Measurements from ENCODE around the gene PWP1.
A peak's percentile ranks its signal among the peaks of the same experiment; 100 is the strongest.

Gene PWP1

DNA sequence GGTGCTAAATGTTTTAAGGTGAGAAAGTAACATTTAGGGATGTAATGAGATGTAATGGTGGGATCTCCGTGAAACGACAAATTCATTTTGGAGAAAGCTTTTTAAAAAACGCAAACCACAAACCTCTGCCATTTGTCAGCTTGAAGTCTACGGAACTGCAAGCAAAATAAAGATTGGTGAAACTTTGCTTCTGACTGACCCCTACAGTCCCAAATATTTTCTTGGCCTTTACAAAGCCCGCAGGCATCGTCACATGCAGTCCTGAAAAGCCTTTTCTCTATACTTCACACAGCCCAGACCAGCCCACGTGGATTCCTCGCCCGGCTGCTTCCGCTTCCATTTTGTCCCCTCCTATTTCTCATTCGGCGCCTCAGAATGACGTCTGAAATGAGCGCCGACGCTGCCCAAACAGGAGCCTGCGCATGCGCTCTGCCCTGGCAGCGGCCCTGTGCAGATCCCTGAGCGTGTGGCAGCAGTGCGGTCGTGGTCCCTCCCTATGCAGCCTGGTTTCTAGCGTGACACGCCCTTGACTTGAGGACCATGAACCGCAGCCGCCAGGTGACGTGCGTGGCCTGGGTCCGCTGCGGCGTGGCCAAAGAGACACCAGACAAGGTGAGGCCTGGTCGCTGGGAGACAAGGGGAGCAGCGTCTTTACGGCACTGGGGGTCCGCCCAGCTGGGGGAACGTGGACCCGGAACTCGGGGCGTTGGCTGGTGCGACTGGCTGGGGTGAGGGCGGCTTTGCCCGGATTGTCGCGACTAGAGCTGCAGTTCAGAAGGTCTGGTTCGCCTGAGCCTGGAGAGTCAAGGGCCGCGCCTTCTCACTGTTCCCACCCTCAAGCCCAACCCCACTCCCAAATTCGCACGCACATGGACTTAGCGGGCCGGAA, at the start of gene PWP1:
Gene PWP1 (plus strand): TSS at position 440 of the 889 bp plus-strand sequence. CDS start 101 bp downstream, at position 541.
- DNase-seq: peak; percentile 65 to 95 (median 90)

DNA sequence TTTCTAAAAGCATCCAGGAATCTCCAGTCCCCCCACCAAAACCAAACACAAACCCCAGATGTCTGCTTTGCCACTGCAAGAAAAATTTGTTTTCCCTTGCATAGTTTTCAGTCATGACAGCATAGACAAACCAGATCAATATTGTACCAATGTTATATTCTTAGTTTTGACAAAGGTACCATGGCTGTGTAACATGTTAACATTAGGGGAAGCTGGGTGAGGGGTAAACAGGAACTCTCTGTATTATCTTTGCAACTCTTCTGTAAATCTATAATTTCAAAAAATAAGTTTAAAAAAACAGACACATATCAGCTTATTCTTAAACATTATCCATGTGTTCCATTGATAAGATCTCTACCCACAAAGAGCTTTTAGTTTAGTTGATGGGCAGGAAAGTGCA, 44.4 kb upstream of the PWP1 start:
- DNase-seq: no peak

DNA sequence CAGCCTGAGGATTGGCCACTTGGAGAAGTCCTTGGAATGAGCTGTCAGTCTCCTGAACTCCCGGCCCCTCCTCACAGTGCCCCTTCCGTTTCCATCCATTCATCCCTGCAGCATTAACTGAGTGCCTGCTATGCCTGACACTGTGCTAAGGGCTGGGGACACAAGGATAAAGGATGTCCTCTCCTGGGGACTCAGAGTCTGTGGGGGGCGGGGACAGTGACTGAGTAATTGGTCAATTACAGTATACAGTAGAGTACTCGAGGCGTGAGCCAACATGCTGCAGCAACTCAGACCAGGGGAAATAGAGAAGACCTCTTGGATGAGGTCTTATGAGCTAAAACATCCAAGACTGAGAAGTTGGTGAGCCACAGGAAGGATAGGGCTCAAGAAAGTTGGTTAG, 43.4 kb upstream of the PWP1 start:
- no peak for DNase-seq

DNA sequence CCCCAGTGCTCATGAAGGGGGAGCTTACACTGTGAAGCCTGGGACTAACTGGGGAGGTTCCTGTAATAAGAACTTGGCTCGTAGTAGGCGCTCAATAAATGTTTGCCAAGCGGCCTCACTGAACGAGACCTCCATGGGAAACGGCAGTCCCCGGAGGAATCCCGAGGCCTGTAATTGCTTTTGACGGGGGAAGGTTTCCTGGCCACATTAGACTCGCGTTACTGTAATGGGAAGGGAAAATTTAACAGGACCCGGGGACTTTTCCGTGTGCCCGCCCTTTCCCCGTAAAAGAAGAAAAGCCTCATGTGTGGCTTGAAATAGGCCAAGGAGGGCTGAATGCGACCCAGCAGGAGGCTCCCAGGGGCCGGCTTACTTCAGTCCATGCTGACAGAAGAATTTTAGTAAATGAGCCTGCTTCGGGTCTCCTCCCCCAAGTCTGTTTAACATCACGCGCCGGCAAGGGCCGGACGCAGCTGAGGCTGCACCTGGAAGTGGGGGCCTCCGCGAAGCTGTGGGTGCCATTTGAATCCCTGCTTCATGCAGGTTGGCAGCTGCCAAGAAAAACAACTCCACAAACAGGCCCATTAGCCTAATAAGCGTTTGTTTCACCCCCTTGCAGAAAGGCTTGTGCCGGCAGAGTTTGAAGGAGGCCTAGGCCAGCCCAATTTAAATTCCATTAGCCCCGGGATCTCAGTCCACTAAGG, 39.8 kb upstream of the PWP1 start:
- DNase-seq: peak in 1 of 14 donors; percentile 29

DNA sequence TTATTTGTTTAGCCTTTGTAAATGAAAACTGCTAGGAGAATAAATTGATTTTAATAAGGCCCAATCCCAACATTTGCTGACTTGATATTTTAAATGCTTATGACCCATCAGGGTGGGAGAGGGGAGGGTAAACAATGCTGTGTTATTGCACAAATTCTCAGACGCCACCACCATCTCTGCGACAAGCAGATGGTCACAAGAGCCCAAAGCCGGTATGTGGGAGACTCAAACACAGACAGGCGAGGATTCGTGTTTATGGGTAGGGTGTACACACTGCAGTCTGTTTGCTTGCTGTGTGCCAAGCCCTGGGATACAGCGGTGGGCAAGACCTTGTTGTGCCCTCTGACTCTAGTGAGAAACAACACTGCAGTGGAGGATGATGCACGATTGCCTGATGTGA, 39.2 kb upstream of the PWP1 start:
- DNase-seq: no peak

DNA sequence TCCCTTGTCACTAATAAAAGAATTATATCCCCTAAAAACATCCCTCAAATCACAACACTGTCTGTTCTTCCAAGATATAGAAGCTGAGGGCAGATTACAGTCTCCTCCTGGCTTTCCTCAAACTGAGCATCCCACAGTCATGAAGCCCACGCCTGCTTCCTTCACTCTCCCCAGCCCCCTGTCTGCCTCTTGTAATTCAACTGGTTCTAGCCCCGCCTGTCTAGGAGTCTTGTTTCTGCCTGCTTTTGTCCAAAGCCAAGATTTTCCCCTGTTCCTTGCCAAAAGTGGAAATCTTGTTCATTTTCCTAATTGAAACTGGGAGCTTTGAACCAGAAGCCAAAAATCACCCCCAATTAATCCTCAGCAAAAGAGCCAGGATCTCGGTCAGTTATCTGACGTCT, 35.9 kb upstream of the PWP1 start:
- DNase-seq: no peak

DNA sequence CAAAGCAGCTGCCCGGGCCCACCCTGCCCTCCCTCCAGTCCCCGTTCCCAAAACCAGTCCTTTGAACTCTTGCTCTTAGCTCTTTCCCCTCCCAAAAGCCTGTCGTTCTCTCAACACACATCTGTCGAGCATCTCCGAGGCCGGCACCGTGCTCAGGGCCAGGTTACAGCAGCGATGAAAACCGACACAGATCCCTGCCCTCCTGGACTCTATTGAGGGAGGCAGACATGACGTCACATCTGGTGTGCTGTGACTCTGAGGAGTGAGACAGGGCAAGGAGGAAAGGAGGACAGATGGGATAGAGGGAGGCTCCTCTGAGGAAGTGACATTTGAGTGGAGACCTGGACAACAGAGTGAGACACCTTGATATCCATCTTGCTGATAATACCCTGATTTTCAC, 34.6 kb upstream of the PWP1 start:
- DNase-seq: no peak

DNA sequence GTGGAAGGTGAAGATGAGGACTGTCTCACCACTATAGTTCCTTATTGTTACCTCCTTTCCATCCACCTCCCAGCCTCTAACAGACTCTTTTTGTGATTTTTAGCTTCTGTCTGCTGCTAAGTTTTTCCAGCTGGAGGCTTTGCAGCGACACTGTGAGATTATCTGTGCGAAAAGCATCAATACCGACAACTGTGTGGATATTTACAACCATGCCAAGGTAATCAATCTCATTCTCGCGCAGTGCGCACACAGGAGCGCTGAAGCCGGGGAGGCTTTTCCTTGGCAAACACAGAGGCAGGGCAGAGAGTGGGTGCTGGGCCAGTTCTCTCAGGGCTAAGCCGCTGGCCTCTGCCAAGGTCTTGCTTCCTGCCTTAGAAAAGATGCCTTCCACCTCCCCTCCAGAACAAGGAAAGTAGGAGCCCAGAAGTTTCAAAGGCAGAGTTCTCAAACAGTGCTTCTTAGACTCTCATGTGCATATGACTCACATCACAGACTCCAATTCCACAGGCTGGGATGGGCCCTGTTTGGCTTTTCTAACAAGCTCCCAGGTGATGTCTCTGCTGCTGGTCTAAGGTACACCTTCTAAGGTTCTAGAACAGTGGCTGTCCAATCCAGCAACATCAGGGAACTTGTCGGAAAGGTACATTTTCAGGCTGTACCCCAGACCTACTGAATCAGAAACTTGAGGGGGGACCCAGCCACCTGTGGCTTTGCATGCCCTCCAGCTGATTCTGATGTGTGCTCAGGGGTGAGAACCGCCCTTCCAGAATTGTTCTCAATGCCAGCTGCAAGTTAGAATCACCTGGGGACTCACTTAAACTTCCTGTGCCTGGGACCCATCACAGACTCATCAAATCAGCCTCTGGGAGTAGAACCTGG, 33.8 kb upstream of the PWP1 start:
- DNase-seq: peak in 4 of 14 donors; percentile 2 to 23 (median 4)

DNA sequence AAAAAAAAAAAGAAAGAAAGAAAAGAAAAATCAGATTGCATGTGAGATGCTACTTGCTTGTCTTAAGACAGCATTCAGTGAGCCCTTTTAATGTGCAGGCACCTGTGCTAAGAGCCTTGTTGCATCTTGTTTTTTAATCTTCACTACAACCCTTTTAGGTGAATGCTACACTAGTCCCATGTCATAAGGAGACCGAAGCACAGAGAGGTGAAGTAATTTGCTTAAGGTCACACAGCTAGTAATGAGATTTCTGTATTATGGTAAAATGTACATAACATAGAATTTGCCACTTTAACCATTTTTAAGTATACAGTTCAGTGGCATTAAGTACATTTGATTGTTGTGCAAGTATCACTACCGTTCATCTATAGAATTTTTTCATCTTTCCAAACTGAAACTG, 32.1 kb upstream of the PWP1 start:
- DNase-seq: no peak

DNA sequence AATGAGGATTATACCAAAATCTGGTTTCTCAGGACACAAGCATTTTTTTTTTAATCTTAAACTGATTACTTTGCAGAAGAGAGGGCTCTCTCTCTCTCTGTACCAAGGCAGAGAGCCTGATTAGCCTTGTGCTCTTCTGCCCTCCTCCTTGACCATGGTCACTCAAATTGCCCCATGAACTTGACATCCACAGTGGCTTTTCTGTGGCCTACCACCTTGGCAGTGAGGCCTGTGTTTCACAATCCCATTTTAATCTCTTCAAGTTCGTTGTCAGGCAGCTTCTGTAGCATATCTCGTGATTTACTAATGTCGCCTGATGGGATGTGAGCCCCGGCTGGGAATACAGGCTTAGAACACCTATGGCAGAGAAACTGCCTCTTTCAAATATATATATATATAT, 30.7 kb upstream of the PWP1 start:
- DNase-seq: no peak

DNA sequence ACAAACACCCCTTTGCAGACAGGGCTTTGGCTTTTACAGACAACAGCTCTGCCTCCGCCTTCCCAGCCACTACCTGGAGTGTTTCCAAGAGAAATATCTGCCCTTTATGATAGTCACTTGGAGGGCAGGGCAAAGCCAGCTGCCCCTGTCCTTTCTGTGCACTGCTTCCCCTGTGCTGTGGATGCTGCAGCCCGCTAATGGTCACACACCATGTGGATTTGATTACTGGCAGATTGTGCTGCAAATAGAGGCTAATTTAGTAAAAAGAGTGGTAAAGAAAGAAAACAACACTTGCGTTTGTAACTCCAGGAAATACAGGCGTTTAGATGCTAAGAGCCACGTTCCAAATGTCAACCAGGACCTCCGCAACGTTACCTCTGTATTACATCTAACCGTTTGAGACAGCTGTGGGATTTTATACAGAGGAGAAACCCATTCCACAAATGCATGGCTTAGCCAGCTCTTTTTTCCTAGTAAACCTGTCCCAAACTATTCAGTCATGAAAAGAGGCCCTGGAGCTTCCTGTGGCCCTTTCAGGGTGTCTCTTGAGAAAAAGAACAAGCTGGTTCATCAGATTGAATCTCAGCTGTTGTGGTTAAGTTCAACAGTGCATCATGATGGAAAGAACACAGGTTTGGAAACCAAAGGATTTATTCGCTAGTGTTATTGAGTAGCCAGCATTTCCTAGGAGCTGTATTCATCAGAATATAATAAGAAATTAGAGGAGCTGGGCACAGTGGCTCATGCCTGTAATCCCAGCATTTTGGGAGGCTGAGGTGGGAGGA, 30.1 kb upstream of the PWP1 start:
- DNase-seq: no peak

DNA sequence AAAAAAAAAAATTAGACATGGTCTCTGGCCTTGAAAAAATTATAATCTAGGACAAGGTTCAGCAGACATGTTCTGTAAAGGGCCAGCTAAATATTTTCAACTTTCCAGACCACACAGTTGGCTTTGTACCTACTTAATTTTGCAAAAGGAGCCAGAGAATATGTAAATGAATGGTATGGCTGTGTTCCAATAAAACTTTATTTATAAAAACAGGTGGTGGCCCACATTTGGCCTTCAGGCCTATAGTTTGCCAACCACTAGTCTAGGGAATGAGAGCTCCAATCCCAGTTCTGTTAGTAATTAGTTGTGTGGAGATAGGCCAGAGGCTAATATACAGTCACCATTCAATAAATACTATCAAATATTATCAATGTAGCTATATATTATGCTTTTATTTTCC, 29.3 kb upstream of the PWP1 start:
- DNase-seq: no peak

DNA sequence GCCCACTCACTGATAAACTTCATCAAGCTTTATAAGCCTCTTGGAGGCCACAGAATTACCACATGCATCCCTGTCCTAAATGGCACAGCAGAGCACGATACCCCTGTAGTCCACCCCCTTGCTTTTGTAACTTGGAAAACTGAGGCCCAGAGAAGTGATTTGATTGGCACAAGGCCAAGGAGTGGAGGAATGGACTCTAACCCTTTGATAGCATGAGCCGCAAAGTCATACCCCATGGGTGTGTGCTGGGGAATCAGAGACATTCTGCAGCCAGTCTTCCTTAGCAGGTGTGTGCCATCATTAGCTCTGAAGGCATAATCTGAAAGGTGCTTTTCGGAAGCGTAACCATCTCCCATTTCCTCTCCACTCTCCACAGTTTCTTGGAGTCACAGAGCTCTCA, 28.5 kb upstream of the PWP1 start:
- DNase-seq: no peak

DNA sequence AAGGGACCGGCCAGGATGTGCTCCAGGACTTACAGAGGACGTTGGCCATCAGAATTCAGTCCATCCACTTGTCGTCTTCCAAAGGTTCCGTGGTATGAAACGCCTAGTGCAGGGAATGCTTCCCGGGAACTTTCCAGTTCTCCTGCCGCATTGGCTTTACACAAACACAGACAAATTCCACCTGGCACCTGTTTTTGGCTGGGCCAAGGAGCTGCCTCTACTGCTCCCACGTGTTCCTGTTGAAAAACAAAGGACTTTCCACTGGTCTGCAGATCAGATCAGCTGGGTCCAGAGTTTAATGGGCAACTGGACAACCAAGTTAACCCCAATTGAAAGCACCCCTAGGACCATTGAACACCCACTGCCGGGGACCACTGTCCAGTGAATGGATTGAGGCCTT, 28.0 kb upstream of the PWP1 start:
- DNase-seq: no peak

DNA sequence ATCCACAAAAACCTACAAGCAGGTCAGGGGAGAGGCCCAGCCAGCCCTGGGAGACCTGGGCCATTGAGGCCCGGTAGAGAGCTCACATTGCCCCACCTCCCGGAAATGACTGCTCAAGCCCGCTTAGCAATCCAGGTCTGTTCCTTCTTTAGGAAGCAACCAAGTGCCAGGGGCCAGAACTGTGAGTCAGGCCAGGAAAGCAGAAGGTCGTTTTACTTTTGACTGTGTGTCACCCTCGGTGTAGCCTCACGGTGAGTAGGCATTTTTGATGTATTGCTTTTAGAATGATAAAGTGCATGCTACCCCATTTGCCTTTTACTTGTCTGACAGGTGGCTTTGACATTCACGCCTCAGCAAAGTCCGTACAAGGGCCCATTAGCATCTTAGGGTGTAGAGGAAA, 25.4 kb upstream of the PWP1 start:
- DNase-seq: no peak

DNA sequence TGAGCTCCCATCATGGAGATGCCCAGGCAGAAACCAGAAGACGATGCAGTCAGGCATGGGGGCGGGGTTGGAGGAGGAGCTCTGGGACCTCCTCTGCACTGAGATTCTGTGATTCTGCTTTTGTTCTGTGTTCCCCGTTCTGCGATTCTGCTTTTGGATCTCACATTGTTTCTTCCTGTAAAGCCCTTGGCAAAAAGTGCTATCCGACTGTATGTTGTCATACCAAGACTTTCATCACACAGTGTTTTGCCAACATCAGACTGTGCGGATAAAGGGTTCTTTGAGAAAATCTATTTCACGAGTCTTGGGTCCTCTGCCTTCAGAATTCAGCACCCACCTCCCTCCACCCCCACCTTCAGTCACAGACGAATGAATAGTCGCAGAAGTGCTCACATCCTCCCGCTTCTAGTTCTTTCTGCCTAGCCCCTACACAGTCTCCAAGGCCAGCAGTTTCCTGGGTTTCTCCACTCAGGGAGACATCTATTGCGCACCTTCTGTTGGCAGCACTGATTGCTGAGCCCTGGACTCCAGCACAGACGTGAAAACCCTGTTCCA, 24.7 kb upstream of the PWP1 start:
- DNase-seq: no peak

DNA sequence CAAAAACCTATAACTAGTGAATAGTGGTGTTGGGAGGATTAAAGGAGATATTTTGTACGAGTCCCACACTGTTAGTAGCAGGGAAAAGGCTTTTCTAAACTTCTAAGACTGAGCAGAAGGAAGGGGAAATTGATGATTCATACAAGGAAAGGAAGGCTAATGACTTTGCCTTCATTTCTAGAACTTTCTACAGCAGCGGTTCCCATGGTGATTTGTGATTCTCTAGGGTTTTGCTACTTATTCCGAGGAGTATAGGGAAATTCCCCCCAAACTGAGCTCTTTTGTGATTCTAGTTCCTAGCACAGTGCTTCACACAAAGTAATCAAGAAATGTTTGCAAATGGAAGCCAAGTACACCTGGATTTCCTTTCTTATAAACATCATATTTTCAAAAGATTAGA, 23.8 kb upstream of the PWP1 start:
- DNase-seq: no peak

DNA sequence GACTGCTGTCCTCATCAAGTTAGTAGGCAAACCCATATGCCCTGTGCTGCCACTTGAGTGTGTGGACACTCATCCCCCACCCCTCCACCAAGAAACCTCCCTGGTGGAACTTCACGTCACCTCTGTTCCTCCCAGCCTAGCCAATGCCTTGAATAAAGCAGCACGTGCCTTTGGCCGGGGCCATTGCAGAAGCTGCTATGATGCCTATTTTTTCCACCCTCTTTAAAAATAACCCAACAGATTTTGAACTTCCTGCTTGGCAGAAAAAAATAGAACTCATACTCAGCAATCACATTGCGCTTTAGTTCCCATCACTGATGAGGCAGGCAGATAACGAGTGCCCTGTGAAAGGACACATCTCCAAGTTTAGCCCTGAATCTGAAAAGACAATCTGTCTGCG, 23.1 kb upstream of the PWP1 start:
- DNase-seq: no peak

DNA sequence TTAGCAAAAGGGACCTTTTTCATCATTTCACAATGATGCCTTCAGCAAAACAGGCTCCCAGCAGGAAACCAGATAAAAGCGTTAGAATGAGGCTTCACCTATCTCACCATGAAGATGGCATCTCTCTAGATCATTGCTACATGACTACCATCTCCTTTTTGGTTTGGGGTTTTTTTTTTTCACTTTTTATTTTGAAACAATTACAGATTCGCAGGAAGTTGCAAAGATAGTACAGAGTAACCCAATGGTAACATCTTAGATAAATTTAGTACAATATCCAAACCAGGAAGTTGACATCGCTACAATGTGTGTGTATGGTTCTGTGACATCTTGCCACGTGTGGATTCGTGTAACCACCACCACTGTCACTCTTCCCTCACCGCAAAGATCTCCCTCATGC, 22.3 kb upstream of the PWP1 start:
- no peak for DNase-seq

DNA sequence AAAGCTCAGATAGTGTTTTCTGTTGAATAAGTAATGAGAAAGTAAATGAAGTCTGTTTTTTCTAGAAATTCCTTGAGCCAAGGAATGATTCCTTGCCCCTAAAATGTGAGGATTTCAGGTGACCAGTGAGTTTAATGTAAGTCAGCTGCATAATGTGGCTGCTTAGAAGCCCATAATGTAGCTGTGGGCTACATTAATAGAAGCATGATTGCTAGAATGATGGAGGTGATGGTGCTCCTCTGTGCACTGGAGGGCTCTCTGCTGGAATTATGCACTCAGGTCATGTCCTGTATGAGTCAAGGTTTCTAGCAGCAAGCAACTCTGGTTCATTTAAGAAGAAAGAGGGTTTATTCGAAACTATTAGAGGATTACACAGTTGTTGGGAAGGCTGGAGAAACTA, 19.6 kb upstream of the PWP1 start:
- no peak for DNase-seq

DNA sequence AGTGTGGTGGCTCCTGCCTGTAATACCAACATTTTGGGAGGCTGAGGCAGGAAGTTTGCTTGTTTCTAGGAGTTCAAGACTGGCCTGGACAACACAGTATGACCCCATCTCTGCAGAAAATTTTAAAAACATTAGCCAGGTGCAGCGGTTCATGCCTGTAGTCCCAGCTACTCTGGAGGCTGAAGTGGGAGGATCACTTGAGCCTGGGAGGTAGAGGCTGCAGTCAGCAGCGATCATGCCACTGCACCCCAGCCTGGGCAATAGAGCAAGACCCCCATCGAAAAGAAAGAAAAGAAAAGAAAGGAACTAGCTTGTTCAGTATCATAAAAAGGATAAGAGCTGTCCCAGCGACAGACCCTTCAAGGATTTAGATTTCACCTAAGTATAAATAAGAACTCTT, 18.1 kb upstream of the PWP1 start:
- no peak for DNase-seq

Data from C1 segment of cervical spinal cord (tissue), 14 donors.